ENCODE measurements around the gene XBP1. TPM values are rescaled to one million over a fixed set of nuclear protein-coding genes. Genes with fewer than 3 reads are reported as not detected.

Gene XBP1
- total RNA-seq, 4 donors from 2014 or later: 65.6 to 113 (median 111) TPM

GRCh38 chr22:28791124-28791523 lies 9.2 kb downstream of the XBP1 start:
- no peak for DNase-seq (ENCODE audit: low spot score in 2 of 2)
- Histone ChIP-seq H3K36me3 (peaks cover 2 to 61% (median 10%) of the 10 kb centered on the region in 3 donors), H3K27me3 (no peaks in the 10 kb centered on the region), H3K27ac (no peak overlapping the region), H3K4me3 (no peak overlapping the region), H3K9me3 (no peaks in the 10 kb centered on the region), H3K4me1 (peaks cover 0 to 29% (median 0%) of the 10 kb centered on the region in 4 donors)
- WGBS, 2 donors: 92% methylated on average over 5 of the region's 5 CpGs
- no peak for TF ChIP-seq POLR2A (IDR thresholded peaks at IDR 0.05)

GRCh38 chr22:28788601-28789000 lies 11.8 kb downstream of the XBP1 start:
- Histone ChIP-seq H3K27me3 (no peaks in the 10 kb centered on the region), H3K4me1 (peaks cover 0 to 8% (median 0%) of the 10 kb centered on the region in 4 donors), H3K9me3 (no peaks in the 10 kb centered on the region), H3K27ac (no peak overlapping the region), H3K36me3 (peaks cover 0 to 63% (median 19%) of the 10 kb centered on the region in 3 donors), H3K4me3 (no peak overlapping the region)
- TF ChIP-seq CTCF (IDR thresholded peaks at IDR 0.05) (no peak), POLR2A (IDR thresholded peaks at IDR 0.05) (no peak), EP300 (IDR thresholded peaks at IDR 0.05) (no peak)
- DNase-seq (ENCODE audit: low spot score in 2 of 2): no peak
- 61 to 63% methylated on average over 3 of the region's 3 CpGs for WGBS, 2 donors

GRCh38 chr22:28783786-28784671 lies 16.3 kb downstream of the XBP1 start:
- no peak overlapping the region for H3K4me3 ChIP-seq
- H3K4me1 ChIP-seq: peaks cover 0 to 6% (median 0%) of the 10 kb centered on the region in 4 donors
- TF ChIP-seq EP300 (IDR thresholded peaks at IDR 0.05) (no peak), CTCF (IDR thresholded peaks at IDR 0.05) (no peak), POLR2A (IDR thresholded peaks at IDR 0.05) (no peak)
- H3K27ac ChIP-seq: peak overlapping the region in 1 of 4 donors; percentile 4
- H3K27me3 ChIP-seq: no peaks in the 10 kb centered on the region
- WGBS, 2 donors: 82 to 83% methylated on average over 4 of the region's 4 CpGs
- no peak for DNase-seq (ENCODE audit: low spot score in 2 of 2)
- peaks cover 0 to 76% (median 30%) of the 10 kb centered on the region in 3 donors for H3K36me3 ChIP-seq
- no peaks in the 10 kb centered on the region for H3K9me3 ChIP-seq

GRCh38 chr22:28780296-28780695 lies 20.1 kb downstream of the XBP1 start:
- H3K4me1 ChIP-seq: peaks cover 0 to 8% (median 0%) of the 10 kb centered on the region in 4 donors
- 88 to 94% methylated on average over 1 of the region's 1 CpG for WGBS, 2 donors
- H3K27ac ChIP-seq: no peak overlapping the region
- no peak overlapping the region for H3K4me3 ChIP-seq
- TF ChIP-seq CTCF (IDR thresholded peaks at IDR 0.05) (no peak), EP300 (IDR thresholded peaks at IDR 0.05) (no peak), POLR2A (IDR thresholded peaks at IDR 0.05) (no peak)
- no peaks in the 10 kb centered on the region for H3K9me3 ChIP-seq
- no peak for DNase-seq (ENCODE audit: low spot score in 2 of 2)
- H3K27me3 ChIP-seq: no peaks in the 10 kb centered on the region
- H3K36me3 ChIP-seq: peaks cover 0 to 88% (median 23%) of the 10 kb centered on the region in 3 donors

- H3K4me3 ChIP-seq: no peak overlapping the region
- no peaks in the 10 kb centered on the region for H3K9me3 ChIP-seq
- WGBS, 2 donors: 78 to 89% methylated on average over 5 of the region's 5 CpGs
- DNase-seq (ENCODE audit: low spot score in 2 of 2): no peak
- H3K4me1 ChIP-seq: peaks cover 0 to 13% (median under 1%) of the 10 kb centered on the region in 4 donors
- no peaks in the 10 kb centered on the region for H3K27me3 ChIP-seq
- TF ChIP-seq CTCF (IDR thresholded peaks at IDR 0.05): no peak
- TF ChIP-seq POLR2A (IDR thresholded peaks at IDR 0.05): no peak
- no peak for TF ChIP-seq EP300 (IDR thresholded peaks at IDR 0.05)
- no peak overlapping the region for H3K27ac ChIP-seq
- peaks cover 0 to 88% (median 20%) of the 10 kb centered on the region in 3 donors for H3K36me3 ChIP-seq
Observed at GRCh38 chr22:28779833-28780232, 20.5 kb downstream of the XBP1 start.

Measured in tibial nerve (tissue), 4 donors.